Colonic mucosa (tissue), 4 donors: Measurements from ENCODE around the gene KLK6. TPM values are rescaled to one million over a fixed set of nuclear protein-coding genes. Genes with fewer than 3 reads are reported as not detected.

Experiments
- DNase-seq: peaks from one replicate; pipeline ENCODE4 v3.0.0-alpha.2; 2020
- H3K27ac ChIP-seq: fragments of 200-600 bp; one replicate; pipeline ENCODE4 v1.8.0; 2021
- H3K27me3 ChIP-seq: fragments of 200-600 bp; one replicate; pipeline ENCODE4 v1.8.0; 2021
- H3K36me3 ChIP-seq: fragments of 200-600 bp; one replicate; pipeline ENCODE4 v1.8.0; 2021
- H3K4me1 ChIP-seq: fragments of 200-600 bp; one replicate; pipeline ENCODE4 v1.8.0; 2021; ENCODE audit warnings: mild to moderate bottlenecking
- H3K4me3 ChIP-seq: fragments of 200-600 bp; one replicate; pipeline ENCODE4 v1.8.0; 2021
- H3K9ac ChIP-seq, 2 donors: one replicate each; pipeline ENCODE4 v1.7.0; 2013; ENCODE audit warnings: control low read depth in 2 of 2, low read depth in 2 of 2, low read length in 2 of 2
- H3K9me3 ChIP-seq: fragments of 200-600 bp; one replicate; pipeline ENCODE4 v1.8.0; 2021
- intact Hi-C: fragments of 100-400 bp; cut with DNase I; formaldehyde crosslinking; loops from one replicate; pipeline ENCODE4 v1.14.1; 2022
- total RNA-seq, 2 donors: library from RNA; stranded (reverse); fragmentation: NEBNext Ultra II Directional in 1 of 2; extraction: Animal tissue kit (Norgen Biotek cat#: 25700) in 1 of 2; gene quantifications; one replicate each; pipeline ENCODE4 v1.2.1, GENCODE V29; 2021
- TF ChIP-seq, protein P1 (sequence below): fragments of 200-600 bp; IDR thresholded peaks from one replicate; pipeline ENCODE4 v1.8.0; 2022; ENCODE audit warnings: antibody characterized with exemption, mild to moderate bottlenecking
- donor health status: healthy.
- donor health status: DM: no; HTN: no; CAD: no.
- donor health status: DM: no; HTN: no; CAD: no.

KLK6 gene
- total RNA-seq, 2 donors from 2014 or later: not detected

DNA sequence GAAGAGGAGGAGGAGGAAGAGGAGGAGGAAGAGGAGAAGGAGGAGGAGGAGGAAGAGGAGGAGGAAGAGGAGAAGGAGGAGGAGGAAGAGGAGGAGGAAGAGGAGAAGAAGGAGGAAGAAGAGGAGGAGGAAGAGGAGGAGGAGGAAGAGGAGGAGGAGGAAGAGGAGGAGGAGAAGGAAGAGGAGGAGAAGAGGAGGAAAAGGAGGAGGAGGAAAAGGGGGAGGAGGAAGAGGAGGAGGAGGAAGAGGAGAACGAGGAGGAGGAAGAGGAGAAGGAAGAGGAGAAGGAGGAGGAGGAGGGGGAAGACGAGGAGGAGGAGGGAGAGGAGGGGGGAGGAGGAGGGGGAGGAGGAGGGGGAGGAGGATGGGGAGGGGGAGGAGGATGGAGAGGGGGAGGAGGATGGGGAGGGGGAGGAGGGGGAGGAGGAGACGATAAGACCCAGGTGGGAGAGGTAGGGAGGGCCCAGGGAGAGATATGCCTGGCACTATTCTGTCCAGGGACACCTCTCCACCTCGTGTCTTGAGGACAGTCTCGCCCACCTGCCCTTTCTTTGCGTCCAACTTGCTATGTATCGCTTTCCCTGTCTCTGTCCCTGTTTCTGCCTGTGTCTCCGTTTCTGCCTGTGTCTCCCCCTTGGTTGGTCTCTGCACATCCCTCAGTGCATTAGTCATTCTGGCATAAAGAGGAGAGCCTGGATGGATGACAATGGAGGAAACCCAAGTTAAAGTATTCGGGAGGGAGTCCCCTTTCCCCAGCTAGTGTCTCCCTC is 9.5 kb downstream of the KLK6 start:
- H3K27me3 ChIP-seq: no peaks in the 10 kb centered on the region
- no peak overlapping the region for H3K27ac ChIP-seq
- intact Hi-C loops: no loop called here
- DNase-seq: no peak
- no peak overlapping the region for H3K9ac ChIP-seq
- TF ChIP-seq, protein P1, sequence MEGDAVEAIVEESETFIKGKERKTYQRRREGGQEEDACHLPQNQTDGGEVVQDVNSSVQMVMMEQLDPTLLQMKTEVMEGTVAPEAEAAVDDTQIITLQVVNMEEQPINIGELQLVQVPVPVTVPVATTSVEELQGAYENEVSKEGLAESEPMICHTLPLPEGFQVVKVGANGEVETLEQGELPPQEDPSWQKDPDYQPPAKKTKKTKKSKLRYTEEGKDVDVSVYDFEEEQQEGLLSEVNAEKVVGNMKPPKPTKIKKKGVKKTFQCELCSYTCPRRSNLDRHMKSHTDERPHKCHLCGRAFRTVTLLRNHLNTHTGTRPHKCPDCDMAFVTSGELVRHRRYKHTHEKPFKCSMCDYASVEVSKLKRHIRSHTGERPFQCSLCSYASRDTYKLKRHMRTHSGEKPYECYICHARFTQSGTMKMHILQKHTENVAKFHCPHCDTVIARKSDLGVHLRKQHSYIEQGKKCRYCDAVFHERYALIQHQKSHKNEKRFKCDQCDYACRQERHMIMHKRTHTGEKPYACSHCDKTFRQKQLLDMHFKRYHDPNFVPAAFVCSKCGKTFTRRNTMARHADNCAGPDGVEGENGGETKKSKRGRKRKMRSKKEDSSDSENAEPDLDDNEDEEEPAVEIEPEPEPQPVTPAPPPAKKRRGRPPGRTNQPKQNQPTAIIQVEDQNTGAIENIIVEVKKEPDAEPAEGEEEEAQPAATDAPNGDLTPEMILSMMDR: no peak
- no peaks in the 10 kb centered on the region for H3K4me1 ChIP-seq
- H3K36me3 ChIP-seq: no peaks in the 10 kb centered on the region
- no peak overlapping the region for H3K4me3 ChIP-seq
- no peaks in the 10 kb centered on the region for H3K9me3 ChIP-seq

DNA sequence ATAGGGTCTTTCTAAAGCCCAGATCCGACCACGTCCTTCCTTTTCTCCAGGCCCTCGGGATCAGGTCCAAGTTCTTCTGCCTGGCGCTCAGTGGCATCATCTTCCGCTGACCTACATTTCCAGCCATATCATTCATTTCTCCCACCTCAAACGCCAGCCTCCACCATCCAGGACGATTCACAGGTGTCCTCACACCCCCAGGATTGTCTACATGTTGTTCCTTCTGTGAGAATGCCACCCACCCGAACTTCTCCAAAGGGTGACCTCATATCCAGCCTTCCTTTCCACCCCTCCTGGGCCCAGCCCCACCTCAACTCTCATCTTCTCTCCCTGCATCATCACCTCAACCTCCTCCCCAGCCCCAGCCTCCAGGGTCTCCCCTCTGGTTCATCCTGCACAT is 11.8 kb downstream of the KLK6 start:
- TF ChIP-seq, protein P1: no peak
- no peak for DNase-seq
- Histone ChIP-seq H3K9ac (no peak overlapping the region), H3K27ac (no peak overlapping the region), H3K36me3 (no peaks in the 10 kb centered on the region), H3K4me1 (no peaks in the 10 kb centered on the region), H3K4me3 (no peak overlapping the region), H3K27me3 (no peaks in the 10 kb centered on the region), H3K9me3 (no peaks in the 10 kb centered on the region)
- intact Hi-C loops: no loop called here

DNA sequence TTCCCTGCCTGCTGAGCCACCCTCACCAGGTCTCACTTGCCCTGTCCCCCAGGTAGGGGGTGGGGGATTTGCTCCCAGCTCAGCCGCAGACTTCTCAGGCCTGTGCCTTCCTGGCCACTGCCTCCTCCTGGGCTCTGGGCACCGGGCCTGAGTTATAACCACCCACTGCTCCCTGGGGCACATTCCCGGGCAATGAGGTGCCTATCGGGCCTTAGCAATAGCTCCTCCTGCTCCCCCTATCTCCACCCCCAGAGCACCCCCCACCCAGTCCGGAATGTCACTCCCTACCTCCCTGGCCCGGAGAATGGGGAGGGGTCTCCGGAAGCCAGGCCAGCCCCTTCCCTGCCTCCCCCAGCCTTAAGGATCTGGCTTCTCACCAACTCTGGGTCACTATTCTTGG is 16.5 kb downstream of the KLK6 start, which contains the start of gene KLK5:
Gene KLK5, minus strand, starts transcription at position 129 of the 400 bp plus-strand sequence. CDS start 381 bp downstream, outside the sequence.
- TF ChIP-seq, protein P1: no peak
- H3K27ac ChIP-seq: no peak within 1 kb of the TSS
- DNase-seq: no peak
- H3K36me3 ChIP-seq: no peaks in the 10 kb centered on the region
- no peaks in the 10 kb centered on the region for H3K4me1 ChIP-seq
- H3K9ac ChIP-seq: no peak within 1 kb of the TSS
- intact Hi-C loops: no loop called here
- H3K4me3 ChIP-seq: no peak within 1 kb of the TSS
- no peaks in the 10 kb centered on the region for H3K9me3 ChIP-seq
- no peaks in the 10 kb centered on the region for H3K27me3 ChIP-seq

DNA sequence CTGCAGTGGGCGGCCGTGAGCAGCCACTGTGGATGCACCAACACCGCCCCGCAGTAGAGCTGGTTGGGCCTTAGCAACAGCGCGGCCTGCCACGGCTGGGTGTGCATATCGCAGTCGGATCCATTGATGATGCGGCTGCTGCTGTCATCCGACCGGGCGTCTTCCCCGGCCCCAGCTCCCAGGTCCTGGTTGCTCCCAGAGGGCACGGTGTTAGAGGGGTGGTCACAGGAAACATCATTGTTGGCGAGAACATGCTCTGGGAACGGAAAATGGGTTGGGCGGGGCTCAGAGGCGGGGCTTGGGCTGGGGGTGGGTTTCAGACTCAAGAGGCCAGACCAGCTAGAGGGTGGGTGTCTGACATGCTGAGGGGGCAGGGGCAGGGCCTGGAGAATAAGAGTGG is 19.5 kb downstream of the KLK6 start:
- Histone ChIP-seq H3K36me3 (no peaks in the 10 kb centered on the region), H3K9ac (no peak overlapping the region), H3K4me1 (no peaks in the 10 kb centered on the region), H3K9me3 (no peaks in the 10 kb centered on the region), H3K27ac (no peak overlapping the region), H3K4me3 (no peak overlapping the region), H3K27me3 (no peaks in the 10 kb centered on the region)
- DNase-seq: no peak
- TF ChIP-seq, protein P1: no peak
- intact Hi-C loops: no loop called here

DNA sequence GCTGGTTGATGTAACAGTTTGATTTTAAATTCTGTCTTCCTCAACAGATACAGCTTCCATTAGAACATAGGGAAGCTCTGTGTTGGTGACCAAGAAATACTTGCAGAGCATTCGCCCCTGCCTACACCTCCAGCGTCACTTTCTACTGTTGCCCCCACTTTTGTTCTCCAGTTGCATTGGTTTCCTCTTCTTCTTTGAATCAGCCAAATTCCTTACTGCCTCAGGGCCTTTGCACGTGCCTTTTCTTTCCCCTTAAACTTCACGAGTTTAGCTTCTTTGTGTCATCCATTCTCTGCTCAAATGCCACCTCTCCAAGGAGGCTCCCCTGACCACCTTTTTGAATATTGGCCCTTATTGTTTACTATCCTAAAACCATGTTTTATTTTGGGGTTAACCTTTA is 22.3 kb downstream of the KLK6 start:
- H3K36me3 ChIP-seq: no peaks in the 10 kb centered on the region
- no peak overlapping the region for H3K9ac ChIP-seq
- no peak overlapping the region for H3K4me3 ChIP-seq
- no peaks in the 10 kb centered on the region for H3K27me3 ChIP-seq
- no peak for DNase-seq
- intact Hi-C loops: no loop called here
- H3K27ac ChIP-seq: no peak overlapping the region
- no peaks in the 10 kb centered on the region for H3K9me3 ChIP-seq
- TF ChIP-seq, protein P1: no peak
- no peaks in the 10 kb centered on the region for H3K4me1 ChIP-seq
